ENCODE measurements around the gene CNNM4.

Gene CNNM4

GRCh38 chr2:96758987-96759386 lies 1.7 kb upstream of the CNNM4 start:
- no CpG with 5 or more reads among the region's 3 CpGs for WGBS (ENCODE audit: insufficient coverage, insufficient read length)
- Histone ChIP-seq H3K9me3 (ENCODE audit: control insufficient read depth, insufficient read depth, low read length) (no peaks in the 10 kb centered on the region), H3K4me3 (ENCODE audit: low read length) (no peak overlapping the region), H3K4me1 (ENCODE audit: control insufficient read depth, insufficient read depth, low read length) (peaks cover 6% of the 10 kb centered on the region; the same call in 1 of the 2 replicates), H3K27me3 (ENCODE audit: control insufficient read depth, insufficient read depth, low read length) (no peaks in the 10 kb centered on the region), H3K36me3 (ENCODE audit: control insufficient read depth, insufficient read depth, low read length) (no peaks in the 10 kb centered on the region), H3K27ac (ENCODE audit: low read length) (no peak overlapping the region)
- no peak for DNase-seq (ENCODE audit: low read depth, low spot score)

DNA sequence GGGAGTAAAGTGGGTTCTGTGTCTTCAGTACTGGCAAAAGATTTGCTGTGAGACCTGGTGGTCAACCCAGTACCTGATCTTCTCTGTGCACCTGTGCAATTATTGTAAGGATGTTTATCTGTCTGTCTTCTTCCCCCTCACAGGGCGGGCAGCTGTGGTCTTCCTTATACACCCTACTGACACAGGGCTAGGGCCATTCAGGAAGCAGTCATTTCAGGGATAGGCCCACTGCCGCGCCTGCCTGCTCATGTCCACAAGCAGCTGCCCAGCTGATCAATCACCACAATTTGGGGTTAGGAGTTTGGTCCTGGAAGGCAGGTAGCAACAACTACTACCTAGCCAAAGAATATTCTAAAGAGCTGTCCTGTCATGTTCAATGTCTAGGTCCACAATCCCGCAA lies 1.2 kb upstream of the CNNM4 start:
- Histone ChIP-seq H3K4me1 (ENCODE audit: control insufficient read depth, insufficient read depth, low read length) (peaks cover 8% of the 10 kb centered on the region; the same call in 1 of the 2 replicates), H3K36me3 (ENCODE audit: control insufficient read depth, insufficient read depth, low read length) (no peaks in the 10 kb centered on the region), H3K27me3 (ENCODE audit: control insufficient read depth, insufficient read depth, low read length) (no peaks in the 10 kb centered on the region), H3K27ac (ENCODE audit: low read length) (no peak overlapping the region), H3K9me3 (ENCODE audit: control insufficient read depth, insufficient read depth, low read length) (no peaks in the 10 kb centered on the region), H3K4me3 (ENCODE audit: low read length) (no peak overlapping the region)
- no peak for DNase-seq (ENCODE audit: low read depth, low spot score)
- WGBS (ENCODE audit: insufficient coverage, insufficient read length) = no CpG with 5 or more reads among the region's 4 CpGs

DNA sequence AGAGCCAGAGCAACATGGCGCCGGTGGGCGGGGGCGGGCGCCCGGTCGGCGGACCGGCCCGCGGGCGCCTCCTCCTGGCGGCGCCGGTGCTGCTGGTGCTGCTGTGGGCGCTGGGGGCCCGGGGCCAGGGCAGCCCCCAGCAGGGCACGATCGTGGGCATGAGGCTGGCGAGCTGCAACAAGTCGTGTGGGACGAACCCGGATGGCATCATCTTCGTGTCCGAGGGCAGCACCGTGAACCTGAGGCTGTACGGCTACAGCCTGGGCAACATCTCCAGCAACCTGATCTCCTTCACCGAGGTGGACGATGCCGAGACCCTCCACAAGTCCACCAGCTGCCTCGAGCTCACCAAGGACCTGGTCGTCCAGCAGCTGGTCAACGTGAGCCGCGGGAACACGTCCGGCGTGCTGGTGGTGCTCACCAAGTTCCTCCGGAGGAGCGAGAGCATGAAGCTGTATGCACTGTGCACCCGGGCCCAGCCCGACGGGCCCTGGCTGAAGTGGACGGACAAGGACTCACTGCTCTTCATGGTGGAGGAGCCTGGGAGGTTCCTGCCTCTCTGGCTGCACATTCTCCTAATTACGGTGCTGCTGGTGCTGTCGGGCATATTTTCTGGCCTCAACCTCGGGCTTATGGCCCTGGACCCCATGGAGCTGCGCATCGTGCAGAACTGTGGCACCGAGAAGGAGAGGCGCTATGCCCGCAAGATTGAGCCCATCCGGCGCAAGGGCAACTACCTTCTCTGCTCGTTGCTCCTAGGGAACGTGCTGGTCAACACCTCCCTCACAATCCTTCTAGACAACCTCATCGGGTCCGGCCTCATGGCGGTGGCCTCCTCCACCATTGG lies 507 bp downstream of the CNNM4 start:
- Histone ChIP-seq H3K36me3 (ENCODE audit: control insufficient read depth, insufficient read depth, low read length) (no peaks in the 10 kb centered on the region), H3K27ac (ENCODE audit: low read length) (no peak overlapping the region), H3K27me3 (ENCODE audit: control insufficient read depth, insufficient read depth, low read length) (no peaks in the 10 kb centered on the region), H3K4me3 (ENCODE audit: low read length) (peak overlapping the region; percentile 49; the same call in 1 of the 2 replicates), H3K4me1 (ENCODE audit: control insufficient read depth, insufficient read depth, low read length) (peaks cover 8% of the 10 kb centered on the region; the same call in 1 of the 2 replicates), H3K9me3 (ENCODE audit: control insufficient read depth, insufficient read depth, low read length) (no peaks in the 10 kb centered on the region)
- WGBS (ENCODE audit: insufficient coverage, insufficient read length) = no CpG with 5 or more reads among the region's 59 CpGs
- DNase-seq (ENCODE audit: low read depth, low spot score) = no peak

- Histone ChIP-seq H3K9me3 (ENCODE audit: control insufficient read depth, insufficient read depth, low read length) (no peaks in the 10 kb centered on the region), H3K27ac (ENCODE audit: low read length) (no peak overlapping the region), H3K4me3 (ENCODE audit: low read length) (peak overlapping the region; percentile 12; the same call in 1 of the 2 replicates), H3K4me1 (ENCODE audit: control insufficient read depth, insufficient read depth, low read length) (peaks cover 8% of the 10 kb centered on the region; the same call in 1 of the 2 replicates), H3K36me3 (ENCODE audit: control insufficient read depth, insufficient read depth, low read length) (no peaks in the 10 kb centered on the region), H3K27me3 (ENCODE audit: control insufficient read depth, insufficient read depth, low read length) (no peaks in the 10 kb centered on the region)
- DNase-seq (ENCODE audit: low read depth, low spot score) = no peak
- WGBS (ENCODE audit: insufficient coverage, insufficient read length) = no CpG with 5 or more reads among the region's 15 CpGs
These were observed 2.0 kb downstream of the CNNM4 start for GRCh38 chr2:96762529-96763311.

- Histone ChIP-seq H3K27ac (ENCODE audit: low read length) (no peak overlapping the region), H3K36me3 (ENCODE audit: control insufficient read depth, insufficient read depth, low read length) (no peaks in the 10 kb centered on the region), H3K9me3 (ENCODE audit: control insufficient read depth, insufficient read depth, low read length) (no peaks in the 10 kb centered on the region), H3K4me1 (ENCODE audit: control insufficient read depth, insufficient read depth, low read length) (peaks cover 8% of the 10 kb centered on the region; the same call in 1 of the 2 replicates), H3K27me3 (ENCODE audit: control insufficient read depth, insufficient read depth, low read length) (no peaks in the 10 kb centered on the region), H3K4me3 (ENCODE audit: low read length) (peak overlapping the region; percentile 12; the same call in 1 of the 2 replicates)
- WGBS (ENCODE audit: insufficient coverage, insufficient read length) = no CpG with 5 or more reads among the region's 7 CpGs
- DNase-seq (ENCODE audit: low read depth, low spot score) = no peak
These were observed 3.0 kb downstream of the CNNM4 start for GRCh38 chr2:96763511-96764252.

DNA sequence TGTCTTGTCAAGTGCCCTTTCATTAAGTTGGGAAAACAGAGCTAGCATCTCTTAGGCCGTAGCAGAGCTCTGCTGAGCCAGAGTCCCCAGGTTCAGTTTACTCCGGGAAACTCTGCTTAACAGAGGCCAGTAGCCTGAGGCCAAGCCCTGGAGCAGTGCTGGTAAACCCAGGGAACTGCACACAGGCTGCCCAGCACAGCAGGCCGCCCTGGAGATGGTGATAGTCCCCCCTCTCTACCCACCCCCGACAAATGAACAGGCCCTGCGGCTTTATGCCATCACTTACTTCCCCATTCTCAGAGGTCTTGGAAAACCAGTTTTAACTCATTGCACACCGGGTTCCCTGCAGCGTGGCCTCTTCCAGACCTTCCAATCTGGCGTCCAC lies 3.5 kb downstream of the CNNM4 start:
- Histone ChIP-seq H3K36me3 (ENCODE audit: control insufficient read depth, insufficient read depth, low read length) (no peaks in the 10 kb centered on the region), H3K4me1 (ENCODE audit: control insufficient read depth, insufficient read depth, low read length) (peaks cover 8% of the 10 kb centered on the region; the same call in 1 of the 2 replicates), H3K4me3 (ENCODE audit: low read length) (no peak overlapping the region), H3K9me3 (ENCODE audit: control insufficient read depth, insufficient read depth, low read length) (no peaks in the 10 kb centered on the region), H3K27ac (ENCODE audit: low read length) (no peak overlapping the region), H3K27me3 (ENCODE audit: control insufficient read depth, insufficient read depth, low read length) (no peaks in the 10 kb centered on the region)
- WGBS (ENCODE audit: insufficient coverage, insufficient read length) = no CpG with 5 or more reads among the region's 8 CpGs
- DNase-seq (ENCODE audit: low read depth, low spot score) = no peak

DNA sequence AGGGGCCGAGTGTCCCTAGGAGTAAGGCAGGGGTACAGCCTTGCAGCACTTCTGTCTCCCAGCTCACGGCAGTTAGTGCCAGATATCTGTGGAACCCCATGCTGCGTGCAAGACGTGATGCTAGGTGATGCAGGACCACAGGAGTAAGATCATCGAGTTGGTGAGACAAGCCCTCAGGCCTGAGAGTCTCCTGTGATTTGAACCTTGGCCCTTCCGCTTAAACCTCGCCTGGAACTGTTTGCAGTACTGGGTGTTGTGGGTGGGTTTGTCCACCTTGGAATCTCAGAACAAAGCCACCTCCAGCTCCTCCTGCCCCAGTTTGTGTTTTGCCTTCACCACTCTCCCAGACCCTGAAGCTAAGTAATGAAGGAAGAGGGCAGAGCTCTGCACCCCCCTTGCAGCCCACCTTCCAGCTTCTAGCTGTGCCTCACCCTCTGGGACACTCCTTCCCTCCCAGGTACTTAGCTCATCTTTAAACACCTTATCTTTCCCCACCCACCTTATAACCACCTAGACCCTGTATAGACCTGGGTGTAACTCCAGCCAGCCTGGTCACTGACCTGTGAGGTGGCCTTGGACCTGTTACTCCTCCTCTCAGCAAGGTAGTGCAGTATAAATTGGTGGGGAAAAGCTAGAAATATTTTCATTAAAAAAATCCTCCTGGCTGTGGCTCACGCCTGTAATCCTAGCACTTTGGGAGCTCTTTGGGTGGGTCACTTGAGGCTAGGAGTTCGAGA lies 6.6 kb downstream of the CNNM4 start:
- Histone ChIP-seq H3K27ac (ENCODE audit: low read length) (no peak overlapping the region), H3K4me1 (ENCODE audit: control insufficient read depth, insufficient read depth, low read length) (peaks cover 3% of the 10 kb centered on the region; the same call in 1 of the 2 replicates)

DNA sequence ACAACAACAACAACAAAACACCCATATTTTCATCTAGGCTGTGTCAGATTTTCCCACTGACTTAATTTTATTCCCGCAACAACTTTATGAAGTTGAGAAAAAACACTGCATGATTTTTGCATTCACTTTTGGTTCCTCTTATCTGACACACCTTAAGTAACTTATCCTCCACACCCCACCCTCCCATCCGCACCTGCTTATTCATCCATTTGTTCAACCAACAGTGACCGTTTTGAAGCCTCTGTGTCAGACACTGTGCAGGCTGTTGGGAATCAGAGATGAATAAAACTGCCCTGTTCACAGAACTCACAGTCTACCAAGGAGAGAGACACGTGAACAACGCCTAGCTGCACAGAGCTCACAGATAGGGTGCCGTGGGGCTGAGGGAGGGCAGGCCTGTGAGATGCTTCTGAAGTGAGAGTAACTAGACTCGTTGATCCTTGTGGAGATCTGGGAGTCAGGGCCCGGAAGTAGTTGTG lies 7.4 kb downstream of the CNNM4 start:
- Histone ChIP-seq H3K4me3 (ENCODE audit: low read length) (no peak overlapping the region), H3K4me1 (ENCODE audit: control insufficient read depth, insufficient read depth, low read length) (peaks cover 3% of the 10 kb centered on the region; the same call in 1 of the 2 replicates), H3K27me3 (ENCODE audit: control insufficient read depth, insufficient read depth, low read length) (no peaks in the 10 kb centered on the region), H3K27ac (ENCODE audit: low read length) (no peak overlapping the region), H3K36me3 (ENCODE audit: control insufficient read depth, insufficient read depth, low read length) (no peaks in the 10 kb centered on the region), H3K9me3 (ENCODE audit: control insufficient read depth, insufficient read depth, low read length) (no peaks in the 10 kb centered on the region)
- DNase-seq (ENCODE audit: low read depth, low spot score) = no peak
- WGBS (ENCODE audit: insufficient coverage, insufficient read length) = no CpG with 5 or more reads among the region's 8 CpGs

More for the DNA sequence above, 6.6 kb downstream of the CNNM4 start:
- Histone ChIP-seq H3K27me3 (ENCODE audit: control insufficient read depth, insufficient read depth, low read length) (no peaks in the 10 kb centered on the region), H3K4me3 (ENCODE audit: low read length) (no peak overlapping the region), H3K36me3 (ENCODE audit: control insufficient read depth, insufficient read depth, low read length) (no peaks in the 10 kb centered on the region), H3K9me3 (ENCODE audit: control insufficient read depth, insufficient read depth, low read length) (no peaks in the 10 kb centered on the region)
- no CpG with 5 or more reads among the region's 9 CpGs for WGBS (ENCODE audit: insufficient coverage, insufficient read length)
- DNase-seq (ENCODE audit: low read depth, low spot score) = no peak

GRCh38 chr2:96769814-96770213 lies 9.1 kb downstream of the CNNM4 start:
- WGBS (ENCODE audit: insufficient coverage, insufficient read length) = no CpG with 5 or more reads among the region's 7 CpGs
- Histone ChIP-seq H3K27ac (ENCODE audit: low read length) (no peak overlapping the region), H3K4me3 (ENCODE audit: low read length) (no peak overlapping the region), H3K27me3 (ENCODE audit: control insufficient read depth, insufficient read depth, low read length) (no peaks in the 10 kb centered on the region), H3K9me3 (ENCODE audit: control insufficient read depth, insufficient read depth, low read length) (no peaks in the 10 kb centered on the region), H3K36me3 (ENCODE audit: control insufficient read depth, insufficient read depth, low read length) (no peaks in the 10 kb centered on the region), H3K4me1 (ENCODE audit: control insufficient read depth, insufficient read depth, low read length) (0 out of 2 replicates have a peak, but pooled peaks cover 1% of the 10 kb centered on the region)
- DNase-seq (ENCODE audit: low read depth, low spot score) = no peak
